Osteoblast (primary cell): ENCODE measurements around the gene ARPP19. TPM values are rescaled to one million over a fixed set of nuclear protein-coding genes. Genes with fewer than 3 reads are reported as not detected.

ENCODE experiments used
- DNase-seq: peaks from one replicate; pipeline ENCODE4 v3.0.0; 2011; ENCODE audit warnings: low spot score, mixed read lengths; ENCODE audit not compliant: insufficient read length; ENCODE audit errors: missing footprints
- H2AFZ ChIP-seq: 2 replicates; pipeline ENCODE4 v1.6.0; 2011; ENCODE audit warnings: mild to moderate bottlenecking, low read length
- H3K27ac ChIP-seq: 2 replicates; pipeline ENCODE4 v1.5.1; 2011; ENCODE audit warnings: mild to moderate bottlenecking, low read depth, low read length, moderate library complexity
- H3K27me3 ChIP-seq: 2 replicates; pipeline ENCODE4 v1.6.0; 2012; ENCODE audit warnings: mild to moderate bottlenecking, control low read depth, inconsistent platforms, low read length, moderate library complexity; ENCODE audit not compliant: insufficient read depth
- H3K36me3 ChIP-seq: 2 replicates; pipeline ENCODE4 v1.5.1; 2011; ENCODE audit warnings: mild to moderate bottlenecking, low read length, control low read depth, moderate library complexity; ENCODE audit not compliant: insufficient read depth
- H3K4me1 ChIP-seq: 2 replicates; pipeline ENCODE4 v1.5.1; 2011; ENCODE audit warnings: mild to moderate bottlenecking, low read length, control low read depth, moderate library complexity; ENCODE audit not compliant: insufficient read depth
- H3K4me2 ChIP-seq: 2 replicates; pipeline ENCODE4 v1.6.0; 2011; ENCODE audit warnings: mild to moderate bottlenecking, low read length; ENCODE audit not compliant: insufficient read depth
- H3K4me3 ChIP-seq: fragments of 200-600 bp; sonication (generic); 3 replicates; pipeline ENCODE4 v1.5.1; 2012; ENCODE audit warnings: mild to moderate bottlenecking, low read length, inconsistent platforms; ENCODE audit not compliant: insufficient read depth
- H3K79me2 ChIP-seq: 2 replicates; pipeline ENCODE4 v1.6.0; 2012; ENCODE audit warnings: mild to moderate bottlenecking, low read length, control low read depth, inconsistent platforms; ENCODE audit not compliant: insufficient read depth
- H3K9me3 ChIP-seq: 2 replicates; pipeline ENCODE4 v1.5.1; 2011; ENCODE audit warnings: low read depth, low read length, control low read depth
- H4K20me1 ChIP-seq: 2 replicates; pipeline ENCODE4 v1.6.0; 2012; ENCODE audit warnings: mild to moderate bottlenecking, low read length, control low read depth; ENCODE audit not compliant: insufficient read depth
- total RNA-seq: library from RNA; depleted of rRNA; stranded (reverse); fragments of >200 nt; gene quantifications from 2 replicates; pipeline ENCODE4 v1.2.3, GENCODE V29; 2012
- TF ChIP-seq, protein P1 (sequence below): IDR thresholded peaks from 2 replicates; pipeline ENCODE4 v1.5.1; 2011; ENCODE audit warnings: mild to moderate bottlenecking, low read depth, low read length, moderate library complexity; ENCODE audit errors: extremely low read depth

ARPP19 gene
- total RNA-seq, 1 donor = 114 TPM

DNA sequence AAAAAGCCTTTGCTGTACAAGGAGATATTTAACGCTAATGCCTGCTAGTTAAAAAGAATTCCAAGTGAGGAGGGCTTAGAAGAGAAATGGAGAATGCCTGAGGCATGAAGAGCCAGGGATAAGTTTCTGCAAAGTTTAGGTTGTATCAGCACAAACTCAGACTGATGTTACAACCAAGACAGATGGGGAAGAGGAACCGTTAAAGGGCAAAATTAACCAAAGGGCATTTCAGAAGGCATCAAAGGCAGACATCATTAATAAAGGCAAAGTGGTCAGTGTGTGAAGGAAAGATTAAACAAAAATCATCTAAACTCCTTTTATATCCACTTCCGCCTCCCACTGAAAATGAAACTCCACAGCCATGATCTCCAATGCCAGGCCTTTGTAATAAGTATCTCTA, 47.1 kb downstream of the ARPP19 start:
- Histone ChIP-seq H3K4me1 (peaks cover 8% of the 10 kb centered on the region), H3K27ac (no peak overlapping the region), H4K20me1 (peaks cover 8% of the 10 kb centered on the region), H3K4me3 (no peak overlapping the region), H3K79me2 (peaks cover 64% of the 10 kb centered on the region), H2AFZ (no peak overlapping the region), H3K27me3 (no peaks in the 10 kb centered on the region), H3K36me3 (no peaks in the 10 kb centered on the region), H3K9me3 (no peaks in the 10 kb centered on the region), H3K4me2 (no peak overlapping the region)
- TF ChIP-seq, protein P1, sequence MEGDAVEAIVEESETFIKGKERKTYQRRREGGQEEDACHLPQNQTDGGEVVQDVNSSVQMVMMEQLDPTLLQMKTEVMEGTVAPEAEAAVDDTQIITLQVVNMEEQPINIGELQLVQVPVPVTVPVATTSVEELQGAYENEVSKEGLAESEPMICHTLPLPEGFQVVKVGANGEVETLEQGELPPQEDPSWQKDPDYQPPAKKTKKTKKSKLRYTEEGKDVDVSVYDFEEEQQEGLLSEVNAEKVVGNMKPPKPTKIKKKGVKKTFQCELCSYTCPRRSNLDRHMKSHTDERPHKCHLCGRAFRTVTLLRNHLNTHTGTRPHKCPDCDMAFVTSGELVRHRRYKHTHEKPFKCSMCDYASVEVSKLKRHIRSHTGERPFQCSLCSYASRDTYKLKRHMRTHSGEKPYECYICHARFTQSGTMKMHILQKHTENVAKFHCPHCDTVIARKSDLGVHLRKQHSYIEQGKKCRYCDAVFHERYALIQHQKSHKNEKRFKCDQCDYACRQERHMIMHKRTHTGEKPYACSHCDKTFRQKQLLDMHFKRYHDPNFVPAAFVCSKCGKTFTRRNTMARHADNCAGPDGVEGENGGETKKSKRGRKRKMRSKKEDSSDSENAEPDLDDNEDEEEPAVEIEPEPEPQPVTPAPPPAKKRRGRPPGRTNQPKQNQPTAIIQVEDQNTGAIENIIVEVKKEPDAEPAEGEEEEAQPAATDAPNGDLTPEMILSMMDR = no peak
- DNase-seq = no peak

- DNase-seq = no peak
Measured at GRCh38 chr15:52520421-52520820, 48.4 kb downstream of the ARPP19 start.

GRCh38 chr15:52518487-52519371, 50.1 kb downstream of the ARPP19 start:
- Histone ChIP-seq H3K9me3 (no peaks in the 10 kb centered on the region), H3K4me3 (no peak overlapping the region), H2AFZ (no peak overlapping the region), H4K20me1 (peaks cover 15% of the 10 kb centered on the region), H3K79me2 (peaks cover 72% of the 10 kb centered on the region), H3K36me3 (no peaks in the 10 kb centered on the region), H3K27ac (no peak overlapping the region), H3K4me1 (peaks cover 8% of the 10 kb centered on the region), H3K4me2 (no peak overlapping the region), H3K27me3 (no peaks in the 10 kb centered on the region)
- DNase-seq = no peak
- TF ChIP-seq, protein P1 = no peak

More at GRCh38 chr15:52520421-52520820, 48.4 kb downstream of the ARPP19 start:
- Histone ChIP-seq H4K20me1 (peaks cover 12% of the 10 kb centered on the region), H3K36me3 (no peaks in the 10 kb centered on the region), H3K9me3 (no peaks in the 10 kb centered on the region), H2AFZ (no peak overlapping the region), H3K27me3 (no peaks in the 10 kb centered on the region), H3K4me1 (peaks cover 8% of the 10 kb centered on the region), H3K79me2 (peaks cover 66% of the 10 kb centered on the region), H3K27ac (no peak overlapping the region), H3K4me2 (no peak overlapping the region), H3K4me3 (no peak overlapping the region)
- TF ChIP-seq, protein P1 = no peak

DNA sequence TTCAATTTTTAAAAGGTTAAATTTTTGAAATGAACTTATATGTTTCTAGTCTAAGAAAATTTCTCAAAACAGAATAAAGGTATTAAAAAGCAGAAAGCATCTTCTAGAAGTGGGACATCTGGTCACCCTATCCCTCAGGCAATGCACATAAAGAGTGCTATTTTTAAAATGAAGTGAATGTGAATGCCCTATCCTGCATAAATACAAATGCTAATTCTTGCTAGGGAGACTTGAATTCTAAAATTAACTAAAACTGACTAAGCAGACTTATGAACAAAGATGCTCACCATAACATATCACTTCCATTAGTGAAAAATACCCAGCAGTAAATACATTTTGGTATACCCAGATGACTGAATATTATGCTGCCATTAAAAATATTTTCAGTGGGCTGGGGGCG, 51.8 kb downstream of the ARPP19 start:
- Histone ChIP-seq H3K9me3 (no peaks in the 10 kb centered on the region), H3K27ac (no peak overlapping the region), H3K79me2 (peaks cover 66% of the 10 kb centered on the region), H3K4me3 (no peak overlapping the region), H3K4me1 (no peaks in the 10 kb centered on the region), H4K20me1 (peaks cover 10% of the 10 kb centered on the region), H3K4me2 (no peak overlapping the region), H3K36me3 (no peaks in the 10 kb centered on the region), H2AFZ (no peak overlapping the region), H3K27me3 (no peaks in the 10 kb centered on the region)
- no peak for DNase-seq
- TF ChIP-seq, protein P1 = no peak
